Body of pancreas (tissue), 4 donors: Measurements from ENCODE around the gene S100A2.

Experiments used
- POLR2A ChIP-seq, 3 donors: fragments of 450-650 bp; IDR thresholded peaks; one replicate each; pipeline ENCODE4 v1.6.1; 2016; ENCODE audit warnings: antibody characterized with exemption in 3 of 3, mild to moderate bottlenecking in 2 of 3
- TF ChIP-seq, protein P1 (sequence below), 7 experiments: fragments of 450-650 bp in 4 of 7; fragments of 200-600 bp in 3 of 7; sonication (generic) in 3 of 7; IDR thresholded peaks; one replicate each; pipeline ENCODE4 v1.5.1; 2016 to 2019; ENCODE audit warnings: antibody characterized with exemption in 7 of 7

DNA sequence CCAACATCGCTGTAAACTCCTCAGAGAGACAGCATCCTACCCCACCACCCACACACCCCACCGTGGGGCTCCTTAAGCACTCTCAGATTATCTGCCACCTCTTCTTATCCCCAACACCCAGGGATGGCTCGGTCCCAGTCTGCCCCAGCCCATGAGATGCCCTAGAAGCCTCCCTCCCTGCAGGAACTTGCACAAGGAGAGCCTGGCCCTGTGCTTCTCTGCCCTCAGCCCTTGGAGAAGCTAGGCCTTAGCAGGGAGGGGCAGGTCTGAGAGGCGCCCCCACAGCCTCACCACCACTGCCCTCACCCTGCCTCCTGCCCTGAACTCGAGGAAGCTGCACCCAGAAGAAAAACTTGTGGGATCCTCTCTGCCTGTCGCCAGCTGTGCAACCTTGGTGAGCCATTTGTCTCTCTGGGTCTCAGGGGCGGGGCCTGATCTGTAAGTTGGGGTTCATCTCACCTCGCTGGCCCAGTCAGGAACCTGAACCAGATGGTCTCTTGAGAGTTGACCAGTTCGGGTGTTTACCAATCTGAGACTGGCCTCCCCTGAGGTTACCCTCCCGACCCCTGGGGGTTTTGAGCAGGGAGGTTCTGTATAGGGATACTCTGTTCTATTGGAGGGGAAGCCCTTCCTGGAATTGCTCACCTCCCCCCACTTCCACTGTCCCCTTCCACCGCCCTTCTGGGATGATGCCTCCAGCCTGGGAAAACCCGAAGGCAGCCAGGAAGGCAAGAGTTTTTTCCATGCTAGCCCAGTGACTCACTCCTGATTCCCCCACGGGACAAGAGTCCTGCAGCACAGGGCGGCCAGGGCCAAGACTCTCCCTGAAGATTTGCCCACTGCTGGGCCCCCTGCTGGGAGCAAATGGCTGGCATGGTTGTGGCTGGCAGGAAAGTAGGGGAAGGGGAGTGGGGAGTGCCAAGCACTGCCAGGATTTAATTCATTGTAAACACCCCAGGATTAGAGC is 16.6 kb downstream of the S100A2 start, which contains the start of gene S100A3:
- TF ChIP-seq, protein P1, sequence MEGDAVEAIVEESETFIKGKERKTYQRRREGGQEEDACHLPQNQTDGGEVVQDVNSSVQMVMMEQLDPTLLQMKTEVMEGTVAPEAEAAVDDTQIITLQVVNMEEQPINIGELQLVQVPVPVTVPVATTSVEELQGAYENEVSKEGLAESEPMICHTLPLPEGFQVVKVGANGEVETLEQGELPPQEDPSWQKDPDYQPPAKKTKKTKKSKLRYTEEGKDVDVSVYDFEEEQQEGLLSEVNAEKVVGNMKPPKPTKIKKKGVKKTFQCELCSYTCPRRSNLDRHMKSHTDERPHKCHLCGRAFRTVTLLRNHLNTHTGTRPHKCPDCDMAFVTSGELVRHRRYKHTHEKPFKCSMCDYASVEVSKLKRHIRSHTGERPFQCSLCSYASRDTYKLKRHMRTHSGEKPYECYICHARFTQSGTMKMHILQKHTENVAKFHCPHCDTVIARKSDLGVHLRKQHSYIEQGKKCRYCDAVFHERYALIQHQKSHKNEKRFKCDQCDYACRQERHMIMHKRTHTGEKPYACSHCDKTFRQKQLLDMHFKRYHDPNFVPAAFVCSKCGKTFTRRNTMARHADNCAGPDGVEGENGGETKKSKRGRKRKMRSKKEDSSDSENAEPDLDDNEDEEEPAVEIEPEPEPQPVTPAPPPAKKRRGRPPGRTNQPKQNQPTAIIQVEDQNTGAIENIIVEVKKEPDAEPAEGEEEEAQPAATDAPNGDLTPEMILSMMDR (IDR thresholded peaks at IDR 0.05): peak in 1 of 7 experiments; percentile 35
- TF ChIP-seq POLR2A (IDR thresholded peaks at IDR 0.05): no peak
